CD4-positive, alpha-beta T cell treated with Interleukin-1 beta for 1 hour (primary cell): ENCODE measurements around the gene MUC21.
"Not testable (repeated sequence)": the region's sequence is repeated elsewhere in the genome, so short reads cannot be mapped to it uniquely, and the experiment has no call there.

Experiments used
- DNase-seq, 2 donors: peaks; one replicate each; pipeline ENCODE4 v3.0.0-alpha.2; 2020 to 2022

Gene MUC21

DNA sequence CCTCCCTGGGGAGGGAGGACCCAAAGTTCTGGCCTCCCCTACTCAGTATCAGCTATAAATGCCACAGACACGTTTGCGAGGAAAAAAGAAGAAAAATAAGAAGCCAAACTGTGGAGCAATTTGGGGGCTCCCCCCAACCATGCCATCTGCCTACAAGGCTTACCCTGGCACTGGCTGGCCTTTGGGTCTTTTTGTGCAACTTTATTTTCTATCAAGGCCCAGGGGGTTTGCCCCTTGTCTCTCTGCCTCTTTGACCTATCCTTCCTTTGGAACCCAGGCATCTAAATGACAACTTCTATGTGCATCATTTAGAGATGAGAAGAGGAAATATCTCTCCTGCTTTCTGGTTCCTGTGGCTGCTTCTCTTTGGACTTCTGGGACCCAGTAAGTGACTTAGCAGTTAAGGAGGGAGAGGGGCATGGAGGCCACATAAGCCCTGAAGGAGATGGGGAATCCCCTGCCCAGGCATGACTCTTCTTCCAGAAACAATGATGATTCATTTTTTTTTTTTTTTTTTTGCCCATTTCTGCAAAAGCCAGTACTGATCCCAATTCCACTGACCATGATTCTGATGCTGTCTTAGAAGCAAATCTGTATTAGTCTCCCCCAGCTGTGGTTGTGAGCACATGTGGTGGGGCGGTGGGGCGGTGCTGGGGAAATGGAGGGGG lies 27.0 kb downstream of the MUC21 start, which contains the start of gene MUC22:
Gene MUC22, plus strand, starts transcription at position 82 of the 668 bp plus-strand sequence. Its CDS starts 233 bp downstream, at position 315.
- DNase-seq = no peak

DNA sequence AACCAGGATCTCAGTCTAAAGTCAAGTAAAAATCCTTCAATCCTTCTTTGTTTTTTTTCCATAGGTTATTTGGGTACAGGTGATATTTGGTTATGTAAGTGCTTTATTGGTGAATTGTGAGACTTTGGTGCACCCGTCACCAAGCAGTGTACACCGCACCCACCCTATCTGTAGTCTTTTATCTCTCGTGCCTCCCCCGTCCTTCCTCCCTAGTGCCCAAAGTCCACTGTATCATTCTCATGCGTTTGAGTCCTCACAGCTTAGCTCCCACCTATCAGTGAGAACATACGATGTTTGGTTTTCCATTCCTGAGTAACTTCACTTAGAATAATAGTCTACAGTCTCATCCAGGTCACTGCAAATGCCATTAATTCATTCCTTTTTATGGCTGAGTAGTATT lies 27.6 kb downstream of the MUC21 start:
- DNase-seq = no peak

DNA sequence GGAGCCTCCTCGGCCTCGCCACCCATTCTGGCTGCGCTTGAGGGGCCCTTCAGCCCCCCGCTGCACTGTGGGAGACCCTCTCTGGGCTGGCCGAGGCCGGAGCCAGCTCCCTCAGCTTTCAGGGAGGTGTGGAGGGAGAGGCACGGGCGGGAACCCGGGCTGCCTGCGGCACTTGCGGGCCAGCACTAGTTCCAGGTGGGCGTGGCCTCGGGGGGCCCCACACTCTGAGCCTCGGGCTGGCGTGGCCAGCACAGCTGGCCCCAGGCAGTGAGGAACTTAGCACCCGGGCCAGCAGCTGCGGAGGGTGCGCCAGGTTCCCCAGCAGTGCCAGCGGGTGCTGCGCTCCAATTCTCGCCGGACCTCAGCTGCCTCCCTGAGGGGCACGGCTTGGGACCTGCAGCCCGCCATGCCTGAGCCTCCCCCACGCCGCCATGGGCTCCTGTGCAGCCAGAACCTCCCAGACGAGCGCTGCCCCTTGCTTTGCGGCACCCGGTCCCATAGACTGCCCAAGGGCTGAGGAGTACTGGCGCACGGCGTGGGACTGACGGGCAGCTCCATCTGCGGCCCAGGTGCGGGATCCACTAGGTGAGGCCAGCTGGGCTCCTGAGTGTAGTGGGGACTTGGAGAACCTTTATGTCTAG lies 33.3 kb downstream of the MUC21 start:
- DNase-seq = no peak

DNA sequence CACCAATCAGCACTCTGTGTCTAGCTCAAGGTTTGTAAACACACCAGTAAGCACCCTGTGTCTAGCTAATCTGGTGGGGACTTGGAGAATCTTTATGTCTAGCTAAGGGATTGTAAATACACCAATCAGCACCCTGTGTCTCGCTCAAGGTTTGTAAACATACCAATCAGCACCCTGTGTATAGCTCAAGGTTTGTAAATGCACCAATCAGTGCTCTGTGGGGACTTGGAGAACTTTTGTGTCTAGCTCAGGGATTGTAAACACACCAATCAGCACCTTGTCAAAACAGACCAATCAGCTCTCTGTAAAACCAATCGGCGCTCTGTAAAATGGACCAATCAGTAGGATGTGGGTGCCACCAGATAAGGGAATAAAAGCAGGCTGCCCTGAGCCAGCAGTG lies 33.9 kb downstream of the MUC21 start:
- not testable (repeated sequence) for DNase-seq

DNA sequence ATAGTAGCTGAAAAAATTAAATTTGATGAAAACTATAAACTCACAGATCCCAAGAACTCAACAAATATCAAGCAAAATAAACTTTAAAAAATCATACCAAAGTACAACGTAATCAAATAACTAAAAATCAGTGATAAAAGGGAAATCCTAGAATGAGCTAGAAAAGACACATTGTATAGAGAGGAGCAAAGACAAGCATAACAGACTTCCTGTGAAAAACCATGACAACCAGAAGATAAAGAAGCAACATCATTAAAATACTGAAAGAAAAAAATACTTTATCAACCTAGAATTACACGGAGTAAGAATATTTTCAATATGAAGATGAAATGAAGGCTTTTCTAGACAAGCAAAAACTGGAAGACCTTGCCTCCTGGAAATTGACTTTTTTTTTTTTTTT lies 36.5 kb downstream of the MUC21 start:
- no peak for DNase-seq

DNA sequence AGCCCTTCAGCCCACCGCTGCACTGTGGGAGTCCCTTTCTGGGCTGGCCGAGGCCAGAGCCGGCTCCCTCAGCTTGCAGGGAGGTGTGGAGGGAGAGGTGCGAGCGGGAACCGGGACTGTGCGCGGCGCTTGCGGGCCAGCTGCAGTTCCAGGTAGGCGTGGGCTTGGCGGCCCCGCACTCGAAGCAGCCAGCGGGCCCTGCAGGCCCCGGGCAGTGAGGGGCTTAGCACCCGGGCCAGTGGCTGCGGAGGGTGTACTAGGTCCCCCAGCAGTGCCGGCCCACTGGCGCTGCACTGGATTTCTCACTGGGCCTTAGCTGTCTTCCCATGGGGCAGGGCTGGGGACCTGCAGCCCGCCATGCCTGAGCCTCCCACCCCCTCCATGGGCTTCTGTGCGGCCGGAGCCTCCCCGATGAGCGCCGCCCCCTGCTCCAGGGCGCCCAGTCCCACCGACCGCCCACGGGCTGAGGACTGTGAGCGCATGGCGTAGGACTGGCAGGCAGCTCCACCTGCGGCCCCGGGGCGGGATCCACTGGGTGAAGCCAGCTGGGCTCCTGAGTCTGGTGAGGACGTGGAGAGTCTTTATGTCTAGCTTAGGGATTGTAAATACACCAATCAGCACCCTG lies 37.2 kb downstream of the MUC21 start:
- DNase-seq = not testable (repeated sequence)

DNA sequence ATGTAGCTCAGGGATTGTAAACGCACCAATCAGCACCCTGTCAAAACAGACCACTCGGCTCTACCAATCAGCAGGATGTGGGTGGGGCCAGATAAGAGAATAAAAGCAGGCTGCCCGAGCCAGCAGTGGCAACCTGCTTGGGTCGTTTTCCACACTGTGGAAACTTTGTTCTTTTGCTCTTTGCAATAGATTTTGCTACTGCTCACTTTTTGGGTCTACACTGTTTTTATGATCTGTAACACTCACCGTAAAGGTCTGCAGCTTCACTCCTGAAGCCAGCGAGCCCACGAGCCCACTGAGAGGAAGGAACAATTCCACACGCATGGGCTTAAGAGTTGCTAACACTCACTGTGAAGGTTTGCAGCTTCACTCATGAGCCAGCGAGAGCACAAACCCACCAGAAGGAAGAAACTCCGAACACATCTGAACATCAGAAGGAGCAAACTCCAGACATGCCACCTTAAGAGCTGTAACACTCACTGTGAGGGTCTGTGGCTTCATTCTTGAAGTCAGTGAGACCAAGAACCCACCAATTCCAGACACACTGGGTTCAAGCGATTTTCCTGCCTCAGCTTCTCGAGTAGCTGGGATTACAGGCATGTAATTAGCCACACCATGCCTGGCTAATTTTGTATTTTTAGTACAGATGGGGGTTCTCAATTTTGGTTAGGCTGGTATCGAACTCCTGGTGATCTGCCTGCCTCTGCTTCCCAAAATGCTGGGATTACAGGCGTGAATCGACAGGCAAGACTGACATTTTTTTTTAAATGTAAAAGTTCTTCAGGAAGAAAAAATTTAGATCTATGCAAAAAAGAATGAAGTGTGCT lies 38.4 kb downstream of the MUC21 start:
- DNase-seq = not testable (repeated sequence)

DNA sequence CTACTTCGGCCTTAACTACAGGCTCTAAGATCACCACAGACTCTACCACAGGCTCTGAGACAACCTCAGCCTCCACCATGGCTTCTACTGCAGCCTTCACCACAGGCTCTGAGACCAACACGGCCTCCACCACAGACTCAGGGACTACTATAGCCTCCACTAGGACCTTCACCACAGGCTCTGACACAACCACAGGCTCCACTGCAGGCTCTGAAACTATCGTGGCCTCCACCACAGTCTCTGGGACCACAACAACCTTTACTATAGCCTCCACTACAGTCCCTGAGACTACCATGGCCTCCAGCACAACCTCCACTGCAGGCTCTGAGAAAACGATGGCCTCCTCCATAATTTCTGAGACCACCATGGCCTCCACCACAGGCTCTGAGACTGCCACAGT lies 42.1 kb downstream of the MUC21 start:
- DNase-seq = no peak

DNA sequence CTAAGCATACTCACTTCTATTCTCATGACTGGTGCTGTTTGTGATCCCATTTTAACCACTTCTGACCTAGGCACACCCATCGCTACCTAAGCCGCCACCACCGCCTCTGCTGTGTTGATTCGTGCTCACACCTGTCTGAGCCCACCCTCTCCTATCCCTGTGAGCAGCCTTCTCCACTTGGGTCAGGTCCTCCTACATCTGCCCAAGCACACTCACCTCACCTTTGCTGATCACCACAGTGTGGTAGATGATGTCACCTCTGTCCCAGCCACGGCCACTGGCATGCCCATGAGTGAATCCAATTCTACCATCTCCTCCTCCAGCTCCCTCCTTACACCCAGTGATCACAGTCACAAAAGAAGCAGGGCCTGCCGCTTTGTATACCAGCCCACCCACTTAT lies 47.6 kb downstream of the MUC21 start:
- no peak for DNase-seq

DNA sequence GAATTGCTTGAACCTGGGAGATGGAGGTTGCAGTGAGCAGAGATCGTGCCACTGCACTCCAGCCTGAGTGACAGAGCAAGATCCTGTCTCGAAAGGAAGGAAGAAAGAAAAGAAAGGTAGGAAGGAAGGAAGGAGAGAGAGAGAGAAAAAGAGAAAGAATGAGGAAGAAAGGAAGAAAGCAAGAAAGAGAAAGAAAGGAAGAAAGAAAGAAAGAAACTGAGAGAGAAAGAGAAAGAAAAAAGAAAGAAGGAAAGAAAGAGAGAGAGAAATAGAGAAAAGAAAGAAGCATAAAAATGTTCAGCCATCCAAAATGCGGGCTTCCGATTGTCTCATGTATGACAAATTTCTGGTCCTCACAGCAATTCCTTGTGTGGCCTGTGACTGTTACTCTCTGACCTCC lies 49.6 kb downstream of the MUC21 start:
- DNase-seq = no peak

DNA sequence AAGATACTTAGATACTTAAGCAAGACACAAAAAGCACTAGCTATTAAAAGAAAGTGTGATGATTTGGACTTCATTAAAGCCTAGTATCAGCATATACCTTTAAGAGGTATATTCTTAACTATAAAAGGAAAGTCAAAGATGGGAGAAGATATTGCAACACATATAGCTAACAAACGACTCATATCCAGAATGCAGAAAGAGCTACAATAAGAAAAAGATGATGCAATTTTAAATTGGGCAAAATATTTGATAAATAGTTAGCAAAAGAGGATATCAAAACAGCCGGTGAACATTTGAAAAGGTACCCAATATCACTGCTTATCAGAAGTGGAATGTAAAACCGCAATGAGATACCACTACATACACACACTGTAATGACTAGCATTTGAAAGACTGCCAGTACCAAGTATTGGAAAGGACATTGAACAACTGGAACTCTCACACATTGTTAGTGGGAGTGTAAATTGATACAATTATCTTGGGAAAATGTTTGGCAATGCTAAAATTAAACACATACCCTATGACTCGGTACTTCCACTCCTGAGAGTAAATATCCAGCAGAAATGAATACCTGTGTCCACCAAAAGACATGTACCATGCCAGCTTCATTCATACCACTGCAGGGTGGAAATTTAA lies 52.5 kb downstream of the MUC21 start:
- DNase-seq = no peak

DNA sequence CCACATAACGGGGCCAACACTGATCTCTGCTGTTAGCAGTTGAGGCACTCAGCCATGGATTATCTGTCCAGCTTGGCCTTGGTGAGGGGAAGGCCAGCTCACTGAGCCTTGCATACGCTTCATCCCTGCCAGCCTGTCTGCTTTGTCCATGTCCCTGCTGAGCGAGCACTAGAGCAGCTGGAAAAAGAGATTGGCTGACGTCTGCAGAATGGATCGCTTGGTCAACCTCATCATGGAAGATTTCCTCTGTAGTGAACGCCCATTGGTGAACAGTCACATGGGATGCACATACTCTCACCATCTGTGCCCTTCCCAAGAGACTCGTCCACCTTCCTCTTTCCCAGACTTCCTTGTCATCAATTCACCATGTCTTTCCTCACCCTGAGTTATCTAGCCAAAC lies 53.7 kb downstream of the MUC21 start:
- no peak for DNase-seq

DNA sequence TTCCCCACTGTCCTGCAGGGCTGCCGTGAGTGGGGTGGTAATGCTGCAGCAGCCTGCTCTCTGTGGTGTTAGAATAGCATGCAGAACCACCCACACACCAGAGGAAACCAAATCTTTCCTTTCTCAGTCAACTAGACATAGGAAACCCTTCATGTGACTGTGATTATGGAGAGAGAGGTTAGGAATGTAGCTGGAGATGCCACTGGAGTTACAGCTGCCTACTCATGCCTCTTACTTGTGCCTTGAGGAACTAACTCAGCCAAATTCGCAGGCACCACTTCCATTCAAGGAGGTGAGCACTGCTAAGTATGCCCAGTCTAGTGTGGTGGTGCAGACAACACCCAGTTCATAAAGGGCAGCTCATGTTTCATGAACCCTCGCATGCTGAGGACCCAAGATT lies 54.2 kb downstream of the MUC21 start:
- no peak for DNase-seq

DNA sequence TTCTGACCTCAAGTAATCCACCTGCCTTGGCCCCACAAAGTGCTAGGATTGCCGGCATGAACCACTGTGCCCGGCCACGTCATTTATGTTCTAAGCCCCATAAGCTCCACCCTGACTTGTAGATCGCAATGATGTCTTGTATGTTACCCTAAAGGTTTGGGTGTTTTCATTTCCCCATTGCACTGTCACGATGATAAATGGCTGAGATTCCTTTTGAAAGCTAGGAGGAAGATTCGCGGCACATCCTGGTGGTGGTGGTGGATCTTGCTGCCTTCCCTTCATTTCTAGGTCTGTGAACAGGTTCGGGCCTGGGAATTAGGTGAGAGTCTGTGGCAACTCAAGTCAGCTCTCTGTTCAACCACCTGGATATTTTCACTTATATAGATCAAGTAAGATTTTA lies 55.0 kb downstream of the MUC21 start:
- DNase-seq = no peak
